GM18858 (cell line): ENCODE data around the gene TAP1.
A peak's percentile ranks its signal among the peaks of the same experiment; 100 is the strongest.

ENCODE experiments used
- ATAC-seq: cut with Tn5 transposase; IDR thresholded peaks from one replicate; pipeline ENCODE4 v1.9.1; 2021; ENCODE audit not compliant: unreplicated experiment

TAP1 gene

GRCh38 chr6:32842021-32842650, 11.4 kb downstream of the TAP1 start:
- ATAC-seq: no peak

- ATAC-seq: no peak
These were observed 12.8 kb downstream of the TAP1 start for GRCh38 chr6:32840604-32841246.

GRCh38 chr6:32839356-32839755, 14.1 kb downstream of the TAP1 start:
- ATAC-seq: no peak

- ATAC-seq: peak; percentile 75
These were observed 15.2 kb downstream of the TAP1 start, which contains the start of gene TAP2 for GRCh38 chr6:32838114-32838958. TSS of gene TAP2 (minus strand) at chr6:32838739. CDS start at chr6:32838233, 506 bp downstream.

GRCh38 chr6:32837651-32838113, 15.8 kb downstream of the TAP1 start:
- ATAC-seq: no peak

GRCh38 chr6:32836873-32837272, 16.6 kb downstream of the TAP1 start:
- ATAC-seq: no peak

- no peak for ATAC-seq
These were observed 18.2 kb downstream of the TAP1 start for GRCh38 chr6:32835167-32835893.

GRCh38 chr6:32833664-32834063, 19.8 kb downstream of the TAP1 start:
- ATAC-seq: no peak

- no peak for ATAC-seq
These were observed 21.0 kb downstream of the TAP1 start for GRCh38 chr6:32832535-32832934.

GRCh38 chr6:32830936-32831335, 22.6 kb downstream of the TAP1 start:
- no peak for ATAC-seq

- ATAC-seq: no peak
These were observed 23.5 kb downstream of the TAP1 start for GRCh38 chr6:32830017-32830416.

GRCh38 chr6:32829495-32829894, 24.0 kb downstream of the TAP1 start:
- no peak for ATAC-seq

- no peak for ATAC-seq
These were observed 26.5 kb downstream of the TAP1 start for GRCh38 chr6:32827025-32827424.

- ATAC-seq: no peak
These were observed 27.5 kb downstream of the TAP1 start for GRCh38 chr6:32825966-32826365.

- ATAC-seq: no peak
These were observed 33.8 kb downstream of the TAP1 start for GRCh38 chr6:32819729-32820128.

- ATAC-seq: no peak
These were observed 34.6 kb downstream of the TAP1 start for GRCh38 chr6:32818867-32819266.

- no peak for ATAC-seq
These were observed 36.7 kb downstream of the TAP1 start, which contains the start of gene HLA-DOB for GRCh38 chr6:32816746-32817204. TSS of gene HLA-DOB (minus strand) at chr6:32817002. CDS start at chr6:32816951, 51 bp downstream.

GRCh38 chr6:32815996-32816395, 37.5 kb downstream of the TAP1 start:
- ATAC-seq: no peak

GRCh38 chr6:32815115-32815514, 38.4 kb downstream of the TAP1 start:
- no peak for ATAC-seq

- ATAC-seq: no peak
These were observed 39.4 kb downstream of the TAP1 start for GRCh38 chr6:32814145-32814544.

- ATAC-seq: no peak
These were observed 44.3 kb downstream of the TAP1 start for GRCh38 chr6:32809171-32809570.
